ENCODE results near the gene SPATA6L. TPM values are rescaled to one million over a fixed set of nuclear protein-coding genes. Genes with fewer than 3 reads are reported as not detected.

The SPATA6L gene
- total and polyA plus RNA-seq, 10 of the 15 experiments (the other 5 are each of a cell fraction or from before 2014, with no cell fraction given), result 0.37 to 1.6 (median 0.91) TPM

GRCh38 chr9:4700932-4701331, 34.7 kb upstream of the SPATA6L start:
- in situ Hi-C loops (cut with MboI) (no loop called here), intact Hi-C loops (cut with micrococcal nuclease; ENCODE audit: unreplicated experiment) (no loop called here)
- no peak for DNase-seq (ENCODE audit: low read depth, low spot score)
- RAD21 ChIA-PET (ENCODE audit: unreplicated experiment), result no interaction called here
- no peaks in the 10 kb centered on the region for H3K79me2 ChIP-seq (ENCODE audit: control insufficient read depth, insufficient read depth, low read length)
- FAIRE-seq, result no peak
- no peak overlapping the region for H2AFZ ChIP-seq (ENCODE audit: control insufficient read depth, low read depth, low read length)
- H3K27me3 ChIP-seq (replicated peaks in 1 of 2; ENCODE audit: control insufficient read depth in 2 of 2, insufficient read depth in 2 of 2, low read length in 1 of 2), result no peaks in the 10 kb centered on the region
- no peak overlapping the region for H3K4me3 ChIP-seq
- TF ChIP-seq HDGF (IDR thresholded peaks at IDR 0.05), result no peak
- TF ChIP-seq TCF12 (IDR thresholded peaks at IDR 0.05; ENCODE audit: low read depth, low read length), result no peak
- TF ChIP-seq STAT1 (conservative IDR thresholded peaks at IDR 0.05), result no peak
- TF ChIP-seq CHD4 (IDR thresholded peaks at IDR 0.05), result no peak
- TF ChIP-seq SREBF1 (IDR thresholded peaks at IDR 0.05; ENCODE audit: low read length), result no peak
- TF ChIP-seq PML (IDR thresholded peaks at IDR 0.05; ENCODE audit: low read length), result no peak
- TF ChIP-seq ESRRA (IDR thresholded peaks at IDR 0.05; ENCODE audit: low read length), result no peak
- TF ChIP-seq SUPT20H (IDR thresholded peaks at IDR 0.05; ENCODE audit: borderline replicate concordance, control insufficient read depth, low read depth, low read length), result no peak
- TF ChIP-seq JUNB (IDR thresholded peaks at IDR 0.05), result no peak
- no peak for TF ChIP-seq KLF5 (IDR thresholded peaks at IDR 0.05; ENCODE audit: partially characterized antibody)
- TF ChIP-seq MTA2 (IDR thresholded peaks at IDR 0.05; ENCODE audit: low read depth), result no peak
- TF ChIP-seq E2F4 (IDR thresholded peaks at IDR 0.05; ENCODE audit: low read depth, low read length), result no peak
- no peak for TF ChIP-seq MXI1 (IDR thresholded peaks at IDR 0.05; ENCODE audit: low read depth, low read length)
- TF ChIP-seq NR2C2 (IDR thresholded peaks at IDR 0.05; ENCODE audit: borderline replicate concordance, control insufficient read depth, insufficient read length, low read depth), result no peak
- no peak for TF ChIP-seq PBX3 (IDR thresholded peaks at IDR 0.05; ENCODE audit: insufficient replicate concordance, low read depth, low read length)
- no peak for TF ChIP-seq SMARCA5 (IDR thresholded peaks at IDR 0.05)
- TF ChIP-seq ZNF274 (IDR thresholded peaks at IDR 0.05; ENCODE audit: insufficient read depth, insufficient read length), result no peak
- TF ChIP-seq RB1 (IDR thresholded peaks at IDR 0.05; ENCODE audit: borderline replicate concordance), result no peak
- no peak for TF ChIP-seq TAF1 (IDR thresholded peaks at IDR 0.05; ENCODE audit: borderline replicate concordance, low read depth, low read length)
- ATAC-seq, result no peak
- POLR2A ChIA-PET, result interaction anchor here (0.9 kb wide), 1 partner anchor 76 kb away, joined by 3 read pairs; no protein-coding TSS in a partner anchor
- CTCF ChIA-PET, result no interaction called here
- no peaks in the 10 kb centered on the region for H3K9me3 ChIP-seq (replicated peaks; ENCODE audit: control insufficient read depth, insufficient read depth, low read length)
- H3K4me2 ChIP-seq (ENCODE audit: control insufficient read depth, insufficient read depth), result no peak overlapping the region
- H3K9ac ChIP-seq (ENCODE audit: control insufficient read depth, insufficient read depth, low read length), result no peak overlapping the region
- H3K27ac ChIP-seq (ENCODE audit: control insufficient read depth, insufficient read depth), result no peak overlapping the region
- no TSS peak for BruUV-seq (replicated peaks)
- H4K20me1 ChIP-seq (ENCODE audit: control insufficient read depth, insufficient read depth), result no peaks in the 10 kb centered on the region
- H3K4me1 ChIP-seq (ENCODE audit: control insufficient read depth, insufficient read depth, low read length), result no peaks in the 10 kb centered on the region
- SMC1A ChIA-PET (ENCODE audit: uncharacterized antibody, unreplicated experiment), result interaction anchor here (1.2 kb wide), 3 partner anchors 16 to 57 kb away, joined by 3 read pairs; no protein-coding TSS in a partner anchor
- H3K36me3 ChIP-seq (ENCODE audit: control insufficient read depth in 2 of 2, insufficient read depth in 2 of 2, low read length in 1 of 2), result peaks cover 0 to 18% of the 10 kb centered on the region in 2 experiments
- WGBS (ENCODE audit: insufficient coverage, insufficient replicate concordance, low lambda C conversion rate, missing lambda C conversion rate), result 68% methylated on average over 2 of the region's 2 CpGs

Data from GM12878 (cell line).